HEK293 (cell line): ENCODE data around the gene MMADHC.

ENCODE experiments used
- CTCF ChIA-PET: fragments of 350-600 bp; formaldehyde crosslinking; extraction: SDS; loops from one replicate; lab custom pipeline; 2021; ENCODE audit warnings: antibody characterized with exemption; lab: Yijun Ruan, JAX
- POLR2A ChIA-PET: fragments of 300-600 bp; formaldehyde crosslinking; extraction: SDS; loops from one replicate; lab custom pipeline; 2020; ENCODE audit warnings: antibody characterized with exemption, inconsistent platforms; lab: Yijun Ruan, JAX
- H3K27ac ChIP-seq: fragments of 200-500 bp; sonication (Bioruptor generic); 2 replicates; pipeline ENCODE4 v1.5.1; 2014; ENCODE audit warnings: low read depth, low read length, control low read depth, inconsistent platforms; ENCODE audit errors: extremely low read depth
- H3K36me3 ChIP-seq, 2 experiments: fragments of 200-500 bp in 1 of 2; sonication (Bioruptor generic) in 1 of 2; 1 replicate in 1 of 2; 2 replicates in 1 of 2; pipeline ENCODE4 v1.5.1; 2014 to 2017; ENCODE audit warnings: inconsistent platforms in 2 of 2, low read length in 2 of 2; ENCODE audit not compliant: control insufficient read depth in 2 of 2, insufficient read depth in 1 of 2
- H3K4me1 ChIP-seq: fragments of 200-500 bp; sonication (Bioruptor generic); 2 replicates; pipeline ENCODE4 v1.5.1; 2014; ENCODE audit warnings: mild to moderate bottlenecking, low read length, inconsistent platforms; ENCODE audit not compliant: control insufficient read depth, insufficient read depth
- H3K4me3 ChIP-seq: 2 replicates; pipeline ENCODE4 v1.5.1; 2011; ENCODE audit warnings: low read depth, mild to moderate bottlenecking, control low read depth, low read length, moderate library complexity
- H3K9me3 ChIP-seq: fragments of 200-500 bp; sonication (Bioruptor generic); 2 replicates; pipeline ENCODE4 v1.5.1; 2014; ENCODE audit warnings: low read depth, low read length, inconsistent platforms; ENCODE audit not compliant: control insufficient read depth, insufficient read depth
- GLIS2 ChIP-seq: fragments of 450-650 bp; formaldehyde crosslinking; IDR thresholded peaks from 2 replicates; pipeline ENCODE4 v1.5.1; 2016; ENCODE audit warnings: missing biosample characterization, missing genetic modification characterization
- KLF10 ChIP-seq: fragments of 450-650 bp; IDR thresholded peaks from 2 replicates; pipeline ENCODE4 v1.5.1; 2018; ENCODE audit warnings: missing biosample characterization, mild to moderate bottlenecking, missing genetic modification characterization
- KLF7 ChIP-seq: fragments of 450-650 bp; formaldehyde crosslinking; IDR thresholded peaks from 2 replicates; pipeline ENCODE4 v1.5.1; 2016; ENCODE audit warnings: missing biosample characterization, missing genetic modification characterization, borderline replicate concordance
- SETDB1 ChIP-seq: IDR thresholded peaks from one replicate; pipeline ENCODE4 v1.6.1; 2017; ENCODE audit warnings: mild to moderate bottlenecking, low read length, moderate library complexity, mixed read lengths; ENCODE audit not compliant: insufficient read length
- TCF7L2 ChIP-seq: IDR thresholded peaks from 2 replicates; pipeline ENCODE4 v1.6.1; 2011; ENCODE audit warnings: low read depth, mild to moderate bottlenecking, inconsistent platforms, low read length, moderate library complexity, borderline replicate concordance
- ZBTB26 ChIP-seq: fragments of 450-650 bp; formaldehyde crosslinking; optimal IDR thresholded peaks from 2 replicates; pipeline ENCODE3; 2016; ENCODE audit warnings: missing biosample characterization, mild to moderate bottlenecking, missing genetic modification characterization
- ZBTB44 ChIP-seq: fragments of 450-650 bp; IDR thresholded peaks from 2 replicates; pipeline ENCODE4 v1.5.1; 2018; ENCODE audit warnings: missing biosample characterization, mild to moderate bottlenecking, missing genetic modification characterization
- ZBTB6 ChIP-seq: fragments of 450-650 bp; formaldehyde crosslinking; IDR thresholded peaks from 2 replicates; pipeline ENCODE4 v1.5.1; 2017; ENCODE audit warnings: missing biosample characterization, missing genetic modification characterization
- ZNF211 ChIP-seq: fragments of 450-650 bp; formaldehyde crosslinking; IDR thresholded peaks from 2 replicates; pipeline ENCODE4 v1.5.1; 2016; ENCODE audit warnings: low read depth, missing biosample characterization, missing genetic modification characterization
- ZNF394 ChIP-seq: fragments of 450-650 bp; formaldehyde crosslinking; IDR thresholded peaks from 2 replicates; pipeline ENCODE4 v1.5.1; 2016; ENCODE audit warnings: missing biosample characterization, missing genetic modification characterization, mild to moderate bottlenecking, moderate library complexity, borderline replicate concordance
- ZNF530 ChIP-seq: fragments of 450-650 bp; formaldehyde crosslinking; IDR thresholded peaks from 2 replicates; pipeline ENCODE4 v1.5.1; 2016; ENCODE audit warnings: low read depth, missing biosample characterization, missing genetic modification characterization
- ZNF747 ChIP-seq: fragments of 450-650 bp; formaldehyde crosslinking; IDR thresholded peaks from 2 replicates; pipeline ENCODE4 v1.5.1; 2016; ENCODE audit warnings: missing biosample characterization, missing genetic modification characterization
- TF ChIP-seq, protein P1 (sequence below): fragments of 450-650 bp; formaldehyde crosslinking; IDR thresholded peaks from 2 replicates; pipeline ENCODE4 v1.5.1; 2016; ENCODE audit warnings: missing biosample characterization, missing genetic modification characterization
- TF ChIP-seq, protein P2 (sequence below): fragments of 450-650 bp; formaldehyde crosslinking; IDR thresholded peaks from 2 replicates; pipeline ENCODE4 v1.5.1; 2016; ENCODE audit warnings: missing biosample characterization, missing genetic modification characterization

Gene MMADHC

GRCh38 chr2:149611100-149611820, 23.7 kb upstream of the MMADHC start:
- no peaks in the 10 kb centered on the region for H3K36me3 ChIP-seq
- TF ChIP-seq KLF7 (tag by site-specific recombination) (no peak), ZBTB26 (tag by site-specific recombination) (no peak)
- TF ChIP-seq, protein P1, sequence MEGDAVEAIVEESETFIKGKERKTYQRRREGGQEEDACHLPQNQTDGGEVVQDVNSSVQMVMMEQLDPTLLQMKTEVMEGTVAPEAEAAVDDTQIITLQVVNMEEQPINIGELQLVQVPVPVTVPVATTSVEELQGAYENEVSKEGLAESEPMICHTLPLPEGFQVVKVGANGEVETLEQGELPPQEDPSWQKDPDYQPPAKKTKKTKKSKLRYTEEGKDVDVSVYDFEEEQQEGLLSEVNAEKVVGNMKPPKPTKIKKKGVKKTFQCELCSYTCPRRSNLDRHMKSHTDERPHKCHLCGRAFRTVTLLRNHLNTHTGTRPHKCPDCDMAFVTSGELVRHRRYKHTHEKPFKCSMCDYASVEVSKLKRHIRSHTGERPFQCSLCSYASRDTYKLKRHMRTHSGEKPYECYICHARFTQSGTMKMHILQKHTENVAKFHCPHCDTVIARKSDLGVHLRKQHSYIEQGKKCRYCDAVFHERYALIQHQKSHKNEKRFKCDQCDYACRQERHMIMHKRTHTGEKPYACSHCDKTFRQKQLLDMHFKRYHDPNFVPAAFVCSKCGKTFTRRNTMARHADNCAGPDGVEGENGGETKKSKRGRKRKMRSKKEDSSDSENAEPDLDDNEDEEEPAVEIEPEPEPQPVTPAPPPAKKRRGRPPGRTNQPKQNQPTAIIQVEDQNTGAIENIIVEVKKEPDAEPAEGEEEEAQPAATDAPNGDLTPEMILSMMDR (tag by site-specific recombination) = peak; percentile 34; the same call in 1 of the 2 replicates
- TF ChIP-seq, all 188 proteins: peak for 1
- H3K9me3 ChIP-seq = no peaks in the 10 kb centered on the region
- H3K27ac ChIP-seq = no peak overlapping the region
- CTCF ChIA-PET = interaction anchor here (0.7 kb wide), 1 partner anchor 91 kb away, joined by 3 read pairs; no protein-coding TSS in a partner anchor
- H3K4me1 ChIP-seq = no peaks in the 10 kb centered on the region
- POLR2A ChIA-PET = no interaction called here
- H3K4me3 ChIP-seq = no peak overlapping the region

GRCh38 chr2:149606251-149606811, 18.8 kb upstream of the MMADHC start:
- no peak overlapping the region for H3K27ac ChIP-seq
- H3K4me3 ChIP-seq = no peak overlapping the region
- TF ChIP-seq ZNF394 (tag by site-specific recombination) = no peak
- no peak for TF ChIP-seq ZNF211 (tag by site-specific recombination)
- no peak for TF ChIP-seq TCF7L2
- TF ChIP-seq ZBTB44 (tag by site-specific recombination) = no peak
- no peak for TF ChIP-seq ZNF747 (tag by site-specific recombination)
- TF ChIP-seq ZBTB6 (tag by site-specific recombination) = no peak
- no peaks in the 10 kb centered on the region for H3K9me3 ChIP-seq
- ChIA-PET CTCF (interaction anchor here (0.6 kb wide), 1 partner anchor 125 kb away, joined by 4 read pairs; no protein-coding TSS in a partner anchor), POLR2A (no interaction called here)
- no peaks in the 10 kb centered on the region for H3K4me1 ChIP-seq
- H3K36me3 ChIP-seq = no peaks in the 10 kb centered on the region

DNA sequence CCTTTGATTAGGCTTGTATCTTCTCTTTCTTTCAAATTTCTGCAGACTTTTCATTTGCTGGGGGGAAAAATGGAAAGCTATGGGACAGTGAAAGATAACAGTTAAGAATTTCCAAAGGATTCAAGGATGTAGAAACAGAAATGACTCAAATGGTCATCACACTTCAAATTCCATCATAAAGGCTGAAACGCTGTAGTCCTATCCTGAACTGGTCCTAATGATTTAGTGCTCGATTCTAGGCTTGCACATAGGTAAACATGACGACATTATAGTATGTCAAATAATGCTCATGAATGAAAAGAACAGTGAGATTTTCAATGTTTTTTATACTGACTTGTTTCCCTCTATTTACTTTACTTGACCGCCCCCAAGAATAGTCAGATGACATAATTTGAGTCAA, 15.7 kb upstream of the MMADHC start:
- H3K36me3 ChIP-seq = no peaks in the 10 kb centered on the region
- POLR2A ChIA-PET = no interaction called here
- H3K27ac ChIP-seq = no peak overlapping the region
- CTCF ChIA-PET = interaction anchor here (0.6 kb wide), 1 partner anchor 66 kb away, joined by 3 read pairs; no protein-coding TSS in a partner anchor
- no peak for TF ChIP-seq ZBTB26 (tag by site-specific recombination)
- no peak for TF ChIP-seq ZNF530 (tag by site-specific recombination)
- TF ChIP-seq SETDB1 = no peak
- no peak for TF ChIP-seq GLIS2
- TF ChIP-seq, protein P2, sequence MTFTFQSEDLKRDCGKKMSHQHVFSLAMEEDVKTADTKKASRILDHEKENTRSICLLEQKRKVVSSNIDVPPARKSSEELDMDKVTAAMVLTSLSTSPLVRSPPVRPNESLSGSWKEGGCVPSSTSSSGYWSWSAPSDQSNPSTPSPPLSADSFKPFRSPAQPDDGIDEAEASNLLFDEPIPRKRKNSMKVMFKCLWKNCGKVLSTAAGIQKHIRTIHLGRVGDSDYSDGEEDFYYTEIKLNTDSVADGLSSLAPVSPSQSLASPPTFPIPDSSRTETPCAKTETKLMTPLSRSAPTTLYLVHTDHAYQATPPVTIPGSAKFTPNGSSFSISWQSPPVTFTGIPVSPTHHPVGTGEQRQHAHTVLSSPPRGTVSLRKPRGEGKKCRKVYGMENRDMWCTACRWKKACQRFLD (tag by site-specific recombination) = no peak
- TF ChIP-seq KLF10 (tag by site-specific recombination) = no peak
- no peak overlapping the region for H3K4me3 ChIP-seq
- H3K9me3 ChIP-seq = no peaks in the 10 kb centered on the region
- H3K4me1 ChIP-seq = no peaks in the 10 kb centered on the region
